ENCODE measurements around the gene ANGPTL7. TPM values are rescaled to one million over a fixed set of nuclear protein-coding genes. Genes with fewer than 3 reads are reported as not detected.

Gene ANGPTL7
- total and polyA plus RNA-seq, 2 of the 8 experiments (the other 6 are each of a cell fraction or from before 2014, with no cell fraction given) = not detected

DNA sequence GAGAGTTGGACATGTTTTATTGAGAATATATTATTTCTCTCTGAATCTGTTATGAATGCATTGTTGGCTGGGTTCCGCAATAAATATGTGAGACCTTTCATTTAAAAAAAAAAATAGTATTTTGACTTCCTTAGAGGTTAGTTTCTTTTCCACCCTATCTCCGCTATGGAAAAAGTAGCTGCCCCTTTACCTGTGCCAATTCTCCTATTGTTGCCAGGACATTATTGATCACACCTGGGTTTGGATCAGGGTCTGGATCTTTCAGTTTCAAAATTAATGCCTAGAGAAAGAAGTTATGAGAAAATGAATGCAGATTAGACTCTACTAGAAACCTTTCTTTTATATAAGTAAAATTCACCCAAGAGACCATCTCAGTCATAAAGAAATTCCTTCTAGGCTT is 44.1 kb downstream of the ANGPTL7 start (continued):
- TF ChIP-seq GABPA (IDR thresholded peaks at IDR 0.05; ENCODE audit: borderline replicate concordance, insufficient read depth, low read length) (no peak), MAX (IDR thresholded peaks at IDR 0.05) (no peak), FOSL1 (IDR thresholded peaks at IDR 0.05; ENCODE audit: insufficient read depth, low read depth, low read length) (no peak), SP2 (IDR thresholded peaks at IDR 0.05; ENCODE audit: low read length) (no peak), SIX5 (IDR thresholded peaks at IDR 0.05; ENCODE audit: low read depth, low read length) (no peak)

All from H1 (cell line).